OCI-LY1 (cell line): ENCODE results near the gene USH2A.

ENCODE experiments used
- CTCF ChIP-seq: fragments of 200-600 bp; sonication (generic), shearing (Covaris generic); IDR thresholded peaks from 2 replicates; pipeline ENCODE4 v1.5.1; 2017; ENCODE audit warnings: mild to moderate bottlenecking, antibody characterized with exemption, low read length, moderate library complexity, mixed read lengths
- EZH2 ChIP-seq: fragments of 200-600 bp; sonication (generic), shearing (Covaris generic); IDR thresholded peaks from 2 replicates; pipeline ENCODE4 v1.8.0; 2017; ENCODE audit warnings: borderline replicate concordance, mixed run types, mild to moderate bottlenecking, antibody characterized with exemption, low read length, moderate library complexity, mixed read lengths

DNA sequence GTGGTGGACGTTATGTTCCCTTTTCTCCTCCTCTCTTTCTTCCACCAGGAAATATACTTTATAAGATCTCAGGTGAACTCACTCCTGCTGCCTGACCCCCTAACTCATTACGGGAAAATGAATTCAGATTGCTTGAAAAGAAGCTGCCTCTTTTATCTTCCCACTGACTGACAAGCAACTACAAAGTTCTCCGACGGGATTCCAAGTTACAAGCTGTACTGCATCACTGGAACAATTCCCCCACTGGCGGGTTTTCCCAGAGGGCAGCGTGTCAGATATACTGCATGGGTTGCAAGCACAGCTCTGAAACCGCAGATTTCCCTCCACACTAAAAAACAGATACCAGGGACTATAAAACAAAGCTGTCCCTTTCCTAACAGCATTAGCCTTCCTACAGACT, 465.6 kb downstream of the USH2A start:
- no peak for TF ChIP-seq CTCF
- TF ChIP-seq EZH2: no peak
